GM23338 (cell line): Measurements from ENCODE around the gene DRC7. TPM values are rescaled to one million over a fixed set of nuclear protein-coding genes. Genes with fewer than 3 reads are reported as not detected.
A peak's percentile ranks its signal among the peaks of the same experiment; 100 is the strongest.

ENCODE experiments used
- ATAC-seq: fragments of 200-7000 bp; cut with Tn5 transposase; 3 replicates; pipeline ENCODE4 v1.9.1; 2020
- DNase-seq: peaks from one replicate; pipeline ENCODE4 v3.0.0-alpha.2; 2015; ENCODE audit warnings: low spot score
- H2AFZ ChIP-seq: fragments of 200-600 bp; sonication (generic); 2 replicates; pipeline ENCODE4 v1.8.0; 2016; ENCODE audit warnings: antibody characterized with exemption, mild to moderate bottlenecking, moderate library complexity
- H3F3A ChIP-seq: fragments of 200-600 bp; sonication (generic); replicated peaks from 2 replicates; pipeline ENCODE4 v1.8.0; 2017; ENCODE audit warnings: antibody characterized with exemption, mixed run types, low read depth
- H3K27ac ChIP-seq: fragments of 200-600 bp; sonication (generic); 2 replicates; pipeline ENCODE4 v1.6.1; 2016; ENCODE audit warnings: low read depth
- H3K27me3 ChIP-seq: fragments of 200-600 bp; sonication (generic); 2 replicates; pipeline ENCODE4 v1.8.0; 2016; ENCODE audit warnings: mild to moderate bottlenecking, mixed run types, moderate library complexity; ENCODE audit not compliant: insufficient read depth
- H3K36me3 ChIP-seq: fragments of 200-600 bp; sonication (generic); 2 replicates; pipeline ENCODE4 v1.8.0; 2016; ENCODE audit warnings: mild to moderate bottlenecking; ENCODE audit not compliant: insufficient read depth
- H3K4me1 ChIP-seq: fragments of 200-600 bp; sonication (generic); 2 replicates; pipeline ENCODE4 v1.8.0; 2016; ENCODE audit warnings: mild to moderate bottlenecking, moderate library complexity; ENCODE audit not compliant: insufficient read depth
- H3K4me2 ChIP-seq: fragments of 200-600 bp; sonication (generic); 2 replicates; pipeline ENCODE4 v1.7.1; 2017; ENCODE audit warnings: mixed run types
- H3K4me3 ChIP-seq: fragments of 200-600 bp; sonication (generic); 2 replicates; pipeline ENCODE4 v1.6.1; 2016; ENCODE audit warnings: mixed run types
- H3K79me2 ChIP-seq: fragments of 200-600 bp; sonication (generic); replicated peaks from 2 replicates; pipeline ENCODE4 v1.8.0; 2017; ENCODE audit warnings: mild to moderate bottlenecking; ENCODE audit not compliant: insufficient read depth
- H3K9me2 ChIP-seq: fragments of 200-600 bp; sonication (generic); 2 replicates; pipeline ENCODE4 v1.8.0; 2017; ENCODE audit not compliant: insufficient read depth
- H4K20me1 ChIP-seq: fragments of 200-600 bp; sonication (generic); replicated peaks from 2 replicates; pipeline ENCODE4 v1.8.0; 2017; ENCODE audit warnings: mild to moderate bottlenecking; ENCODE audit not compliant: insufficient read depth
- H3K27ac Mint-ChIP-seq: 2 replicates; pipeline ENCODE4 v1.8.0; 2020; ENCODE audit warnings: inconsistent platforms, mild to moderate bottlenecking, moderate library complexity, mixed read lengths
- H3K27me3 Mint-ChIP-seq: 3 replicates; pipeline ENCODE4 v1.8.0; 2022; ENCODE audit warnings: low read depth, mild to moderate bottlenecking, moderate library complexity, mixed read lengths, inconsistent platforms; ENCODE audit not compliant: insufficient read depth, poor library complexity
- H3K36me3 Mint-ChIP-seq: 3 replicates; pipeline ENCODE4 v1.8.0; 2021; ENCODE audit warnings: low read depth, mild to moderate bottlenecking, inconsistent platforms, moderate library complexity, mixed read lengths
- H3K4me1 Mint-ChIP-seq: 3 replicates; pipeline ENCODE4 v1.8.0; 2020; ENCODE audit warnings: mild to moderate bottlenecking, inconsistent platforms, mixed read lengths
- H3K4me3 Mint-ChIP-seq: 3 replicates; pipeline ENCODE4 v1.8.0; 2021; ENCODE audit warnings: moderate library complexity, mild to moderate bottlenecking, inconsistent platforms, mixed read lengths
- H3K9me3 Mint-ChIP-seq: 3 replicates; pipeline ENCODE4 v1.8.0; 2020; ENCODE audit warnings: moderate library complexity, mild to moderate bottlenecking, inconsistent platforms, mixed read lengths
- CREB1 ChIP-seq: fragments of 250-450 bp; sonication (Bioruptor Pico); IDR thresholded peaks from 2 replicates; pipeline ENCODE4 v1.5.0; 2020; ENCODE audit warnings: low read depth, mild to moderate bottlenecking, moderate library complexity
- EZH2 ChIP-seq: fragments of 200-600 bp; sonication (generic); IDR thresholded peaks from one replicate; pipeline ENCODE4 v1.8.0; 2017; ENCODE audit warnings: antibody characterized with exemption, mild to moderate bottlenecking, low read depth; ENCODE audit not compliant: unreplicated experiment
- EZH2phosphoT487 ChIP-seq: fragments of 200-600 bp; sonication (generic); IDR thresholded peaks from one replicate; pipeline ENCODE4 v1.8.1; 2018; ENCODE audit warnings: antibody characterized with exemption; ENCODE audit not compliant: unreplicated experiment
- JUNB ChIP-seq: IDR thresholded peaks from one replicate; pipeline ENCODE4 v1.6.1; 2016; ENCODE audit warnings: antibody characterized with exemption; ENCODE audit not compliant: unreplicated experiment
- NANOG ChIP-seq: IDR thresholded peaks from 2 replicates; pipeline ENCODE4 v1.6.1; 2016; ENCODE audit warnings: antibody characterized with exemption, borderline replicate concordance
- POLR2AphosphoS5 ChIP-seq: IDR thresholded peaks from 2 replicates; pipeline ENCODE4 v1.6.1; 2016; ENCODE audit warnings: antibody characterized with exemption, low read depth
- STAT1 ChIP-seq: IDR thresholded peaks from one replicate; pipeline ENCODE4 v1.6.1; 2016; ENCODE audit warnings: antibody characterized with exemption; ENCODE audit not compliant: unreplicated experiment
- ZNF114 ChIP-seq: fragments of 250-450 bp; sonication (Bioruptor Pico); IDR thresholded peaks from 2 replicates; pipeline ENCODE4 v1.5.0; 2020; ENCODE audit warnings: mild to moderate bottlenecking, moderate library complexity
- ZNF331 ChIP-seq: fragments of 250-450 bp; sonication (Bioruptor Pico); IDR thresholded peaks from 2 replicates; pipeline ENCODE4 v1.5.0; 2020; ENCODE audit warnings: low read depth, mild to moderate bottlenecking, moderate library complexity
- polyA plus RNA-seq: library from polyadenylated mRNA; unstranded; fragments of >200 nt; fragmentation: Nextera tagmentation; extraction: Ambion mirVana; gene quantifications from 2 replicates; pipeline ENCODE4 v1.2.1, GENCODE V29; 2016
- total RNA-seq: library from RNA; depleted of rRNA; stranded (reverse); fragments of >200 nt; shearing (Covaris generic); gene quantifications from 2 replicates; pipeline ENCODE4 v1.2.3, GENCODE V29; 2014
- TF ChIP-seq, protein P1 (sequence below): IDR thresholded peaks from 2 replicates; pipeline ENCODE4 v1.6.1; 2016; ENCODE audit warnings: antibody characterized with exemption
- TF ChIP-seq, protein P2 (sequence below), 2 experiments: fragments of 200-600 bp in 1 of 2; sonication (generic) in 1 of 2; conservative IDR thresholded peaks; 2 replicates each; pipeline versions ENCODE4 v1.5.1 to v1.6.1; 2016 to 2017; ENCODE audit warnings: antibody characterized with exemption in 2 of 2, low read depth in 2 of 2, mild to moderate bottlenecking in 2 of 2, moderate library complexity in 1 of 2
- TF ChIP-seq, protein P3 (sequence below): IDR thresholded peaks from one replicate; pipeline ENCODE4 v1.6.1; 2018; ENCODE audit warnings: antibody characterized with exemption; ENCODE audit not compliant: unreplicated experiment

DRC7 gene
- total and polyA plus RNA-seq, 2 experiments from 2014 or later = not detected

DNA sequence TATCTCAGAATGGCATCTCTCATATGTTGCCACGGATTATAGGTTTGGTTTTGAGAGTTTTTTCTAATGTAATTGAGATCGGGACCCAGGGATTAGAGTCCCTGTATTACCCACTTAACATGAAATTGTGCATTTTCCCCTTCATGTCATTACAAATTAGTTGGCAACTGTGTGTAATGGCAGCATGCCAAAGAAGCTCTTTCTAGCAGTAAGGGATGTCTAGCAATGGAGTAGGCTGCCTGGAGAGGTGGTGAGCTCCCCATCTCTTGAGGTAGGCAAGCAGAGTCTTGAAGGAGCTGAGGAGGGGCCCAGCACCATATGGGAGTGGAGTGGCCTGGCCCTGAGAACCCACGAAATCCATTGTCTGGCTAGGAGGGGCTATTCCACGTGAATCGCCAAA, 30.9 kb downstream of the DRC7 start:
- TF ChIP-seq, protein P1, sequence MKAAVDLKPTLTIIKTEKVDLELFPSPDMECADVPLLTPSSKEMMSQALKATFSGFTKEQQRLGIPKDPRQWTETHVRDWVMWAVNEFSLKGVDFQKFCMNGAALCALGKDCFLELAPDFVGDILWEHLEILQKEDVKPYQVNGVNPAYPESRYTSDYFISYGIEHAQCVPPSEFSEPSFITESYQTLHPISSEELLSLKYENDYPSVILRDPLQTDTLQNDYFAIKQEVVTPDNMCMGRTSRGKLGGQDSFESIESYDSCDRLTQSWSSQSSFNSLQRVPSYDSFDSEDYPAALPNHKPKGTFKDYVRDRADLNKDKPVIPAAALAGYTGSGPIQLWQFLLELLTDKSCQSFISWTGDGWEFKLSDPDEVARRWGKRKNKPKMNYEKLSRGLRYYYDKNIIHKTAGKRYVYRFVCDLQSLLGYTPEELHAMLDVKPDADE = no peak
- no peak for TF ChIP-seq POLR2AphosphoS5
- TF ChIP-seq NANOG = no peak
- no peak for TF ChIP-seq EZH2
- TF ChIP-seq ZNF331 (CRISPR knock-in tag) = no peak
- TF ChIP-seq, protein P2, sequence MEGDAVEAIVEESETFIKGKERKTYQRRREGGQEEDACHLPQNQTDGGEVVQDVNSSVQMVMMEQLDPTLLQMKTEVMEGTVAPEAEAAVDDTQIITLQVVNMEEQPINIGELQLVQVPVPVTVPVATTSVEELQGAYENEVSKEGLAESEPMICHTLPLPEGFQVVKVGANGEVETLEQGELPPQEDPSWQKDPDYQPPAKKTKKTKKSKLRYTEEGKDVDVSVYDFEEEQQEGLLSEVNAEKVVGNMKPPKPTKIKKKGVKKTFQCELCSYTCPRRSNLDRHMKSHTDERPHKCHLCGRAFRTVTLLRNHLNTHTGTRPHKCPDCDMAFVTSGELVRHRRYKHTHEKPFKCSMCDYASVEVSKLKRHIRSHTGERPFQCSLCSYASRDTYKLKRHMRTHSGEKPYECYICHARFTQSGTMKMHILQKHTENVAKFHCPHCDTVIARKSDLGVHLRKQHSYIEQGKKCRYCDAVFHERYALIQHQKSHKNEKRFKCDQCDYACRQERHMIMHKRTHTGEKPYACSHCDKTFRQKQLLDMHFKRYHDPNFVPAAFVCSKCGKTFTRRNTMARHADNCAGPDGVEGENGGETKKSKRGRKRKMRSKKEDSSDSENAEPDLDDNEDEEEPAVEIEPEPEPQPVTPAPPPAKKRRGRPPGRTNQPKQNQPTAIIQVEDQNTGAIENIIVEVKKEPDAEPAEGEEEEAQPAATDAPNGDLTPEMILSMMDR (conservative IDR thresholded peaks at IDR 0.05; ENCODE audit: low read depth in 2 of 2) = no peak
- TF ChIP-seq, protein P3, sequence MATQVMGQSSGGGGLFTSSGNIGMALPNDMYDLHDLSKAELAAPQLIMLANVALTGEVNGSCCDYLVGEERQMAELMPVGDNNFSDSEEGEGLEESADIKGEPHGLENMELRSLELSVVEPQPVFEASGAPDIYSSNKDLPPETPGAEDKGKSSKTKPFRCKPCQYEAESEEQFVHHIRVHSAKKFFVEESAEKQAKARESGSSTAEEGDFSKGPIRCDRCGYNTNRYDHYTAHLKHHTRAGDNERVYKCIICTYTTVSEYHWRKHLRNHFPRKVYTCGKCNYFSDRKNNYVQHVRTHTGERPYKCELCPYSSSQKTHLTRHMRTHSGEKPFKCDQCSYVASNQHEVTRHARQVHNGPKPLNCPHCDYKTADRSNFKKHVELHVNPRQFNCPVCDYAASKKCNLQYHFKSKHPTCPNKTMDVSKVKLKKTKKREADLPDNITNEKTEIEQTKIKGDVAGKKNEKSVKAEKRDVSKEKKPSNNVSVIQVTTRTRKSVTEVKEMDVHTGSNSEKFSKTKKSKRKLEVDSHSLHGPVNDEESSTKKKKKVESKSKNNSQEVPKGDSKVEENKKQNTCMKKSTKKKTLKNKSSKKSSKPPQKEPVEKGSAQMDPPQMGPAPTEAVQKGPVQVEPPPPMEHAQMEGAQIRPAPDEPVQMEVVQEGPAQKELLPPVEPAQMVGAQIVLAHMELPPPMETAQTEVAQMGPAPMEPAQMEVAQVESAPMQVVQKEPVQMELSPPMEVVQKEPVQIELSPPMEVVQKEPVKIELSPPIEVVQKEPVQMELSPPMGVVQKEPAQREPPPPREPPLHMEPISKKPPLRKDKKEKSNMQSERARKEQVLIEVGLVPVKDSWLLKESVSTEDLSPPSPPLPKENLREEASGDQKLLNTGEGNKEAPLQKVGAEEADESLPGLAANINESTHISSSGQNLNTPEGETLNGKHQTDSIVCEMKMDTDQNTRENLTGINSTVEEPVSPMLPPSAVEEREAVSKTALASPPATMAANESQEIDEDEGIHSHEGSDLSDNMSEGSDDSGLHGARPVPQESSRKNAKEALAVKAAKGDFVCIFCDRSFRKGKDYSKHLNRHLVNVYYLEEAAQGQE = no peak
- no peak for TF ChIP-seq EZH2phosphoT487
- TF ChIP-seq JUNB = no peak
- no peak for TF ChIP-seq CREB1 (CRISPR knock-in tag)
- no peak overlapping the region for H3K4me3 Mint-ChIP-seq
- no peak for ATAC-seq

DNA sequence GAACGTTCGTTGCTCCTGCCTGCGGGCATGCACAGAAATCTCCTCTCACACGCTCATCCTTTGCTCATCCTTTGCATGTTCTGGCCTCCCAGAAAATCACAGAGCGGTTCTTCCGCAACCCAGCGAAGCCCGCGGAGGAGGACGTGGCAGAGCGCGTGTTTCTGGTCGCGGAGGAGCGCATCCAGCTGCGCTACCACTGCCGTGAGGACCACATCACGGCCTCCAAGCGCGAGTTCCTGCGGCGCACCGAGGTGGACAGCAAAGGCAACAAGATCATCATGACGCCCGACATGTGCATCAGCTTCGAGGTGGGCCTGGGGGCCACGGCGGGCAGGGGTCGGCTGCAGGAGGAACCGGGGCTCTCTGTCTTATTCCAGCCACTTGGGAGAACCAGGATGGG, 31.4 kb downstream of the DRC7 start:
- Mint-ChIP-seq H3K4me3 (no peak overlapping the region), H3K27ac (no peak overlapping the region), H3K36me3 (no peaks in the 10 kb centered on the region), H3K9me3 (no peaks in the 10 kb centered on the region), H3K27me3 (peaks cover 9% of the 10 kb centered on the region), H3K4me1 (no peaks in the 10 kb centered on the region)
- Histone ChIP-seq H3K4me2 (no peak overlapping the region), H4K20me1 (no peaks in the 10 kb centered on the region), H3K27me3 (no peaks in the 10 kb centered on the region), H3F3A (no peaks in the 10 kb centered on the region), H3K79me2 (no peaks in the 10 kb centered on the region), H3K4me1 (no peaks in the 10 kb centered on the region), H3K27ac (no peak overlapping the region), H3K4me3 (no peak overlapping the region), H3K9me2 (no peaks in the 10 kb centered on the region), H2AFZ (peak overlapping the region; percentile 56; the same call in 1 of the 2 replicates), H3K36me3 (no peaks in the 10 kb centered on the region)
- no peak for DNase-seq
- no peak for ATAC-seq
- TF ChIP-seq ZNF331 (CRISPR knock-in tag) = no peak
- TF ChIP-seq, protein P3 = no peak
- no peak for TF ChIP-seq ZNF114 (CRISPR knock-in tag)
- TF ChIP-seq POLR2AphosphoS5 = no peak
- no peak for TF ChIP-seq EZH2
- TF ChIP-seq JUNB = no peak
- no peak for TF ChIP-seq STAT1
- TF ChIP-seq, protein P1 = no peak
- no peak for TF ChIP-seq EZH2phosphoT487
- TF ChIP-seq CREB1 (CRISPR knock-in tag) = no peak
- no peak for TF ChIP-seq NANOG

More for the DNA sequence above, 30.9 kb downstream of the DRC7 start:
- no peaks in the 10 kb centered on the region for H3K4me1 ChIP-seq
- no peaks in the 10 kb centered on the region for H3K36me3 Mint-ChIP-seq
- H3K27me3 Mint-ChIP-seq = peaks cover 9% of the 10 kb centered on the region
- H4K20me1 ChIP-seq = no peaks in the 10 kb centered on the region
- H3K36me3 ChIP-seq = no peaks in the 10 kb centered on the region
- H3K27me3 ChIP-seq = no peaks in the 10 kb centered on the region
- no peaks in the 10 kb centered on the region for H3K9me3 Mint-ChIP-seq
- H3K9me2 ChIP-seq = no peaks in the 10 kb centered on the region
- no peak overlapping the region for H3K4me2 ChIP-seq
- no peak overlapping the region for H3K4me3 ChIP-seq
- H2AFZ ChIP-seq = peak overlapping the region; percentile 56; the same call in 1 of the 2 replicates
- H3F3A ChIP-seq = no peaks in the 10 kb centered on the region
- no peak overlapping the region for H3K27ac ChIP-seq
- H3K4me1 Mint-ChIP-seq = no peaks in the 10 kb centered on the region
- H3K79me2 ChIP-seq = no peaks in the 10 kb centered on the region
- no peak for DNase-seq
- no peak overlapping the region for H3K27ac Mint-ChIP-seq
